ENCODE results near the gene F13A1. TPM values are rescaled to one million over a fixed set of nuclear protein-coding genes. Genes with fewer than 3 reads are reported as not detected.

The F13A1 gene
- total RNA-seq (2014; rRNA removed; shearing (Covaris generic)) = 1.3 TPM in 1 of 2 replicates, not detected in the other

DNA sequence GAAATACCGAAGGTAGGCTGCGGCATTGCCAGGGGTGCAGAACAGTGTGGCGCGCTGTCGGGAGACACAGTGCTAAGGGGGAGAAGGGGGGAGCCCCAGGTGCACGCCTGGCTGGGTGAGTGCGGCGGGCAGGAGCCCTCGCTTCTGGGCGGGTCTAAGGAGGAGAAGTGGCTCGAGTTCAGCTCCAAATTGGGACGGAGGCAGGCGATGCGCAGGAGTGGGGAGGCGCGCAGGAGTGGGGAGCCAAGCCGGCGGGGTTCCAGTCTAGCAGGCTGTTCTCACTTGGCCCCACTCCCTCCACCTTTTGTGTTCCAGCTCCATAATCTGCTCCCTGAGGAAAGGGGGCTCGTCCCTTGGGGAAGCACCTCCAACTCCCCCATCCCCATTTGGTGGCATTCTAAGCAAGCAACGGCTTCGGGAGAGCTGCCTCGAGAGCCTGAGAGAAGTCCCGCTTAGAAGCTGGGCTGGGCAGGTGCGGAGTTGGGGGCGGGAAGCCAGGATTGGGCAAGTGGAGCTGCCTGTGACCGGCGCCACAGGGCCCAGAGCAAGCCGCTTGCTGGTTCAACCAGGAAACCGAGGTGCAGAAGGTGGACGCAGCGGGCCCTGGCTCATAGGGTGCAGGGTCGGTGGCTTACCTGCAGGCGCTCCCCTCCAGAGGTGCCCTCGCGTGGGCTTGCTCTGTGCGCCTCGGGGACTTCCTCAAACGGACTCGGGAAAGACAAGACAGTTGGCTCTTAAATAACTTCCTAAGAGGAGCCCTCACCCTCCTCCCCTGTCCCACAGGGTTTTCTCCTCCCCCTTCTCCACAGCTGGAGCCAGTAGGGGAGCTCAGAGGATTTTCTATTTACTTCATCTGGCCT is at the start of gene F13A1:
TSS of gene F13A1 (minus strand) at position 711 of the 860 bp plus-strand sequence. CDS start 1,998 bp downstream, outside the sequence.
- peak within 1 kb of the TSS; percentile 35 for H3K4me3 ChIP-seq (ENCODE audit: insufficient read depth, low read depth, low read length)
- no peaks in the 10 kb centered on the region for H3K36me3 ChIP-seq (replicated peaks; ENCODE audit: control insufficient read depth, insufficient read depth, low read length)
- H3K27me3 ChIP-seq (ENCODE audit: control insufficient read depth, insufficient read depth, low read length) = peaks cover 18% of the 10 kb centered on the region
- peak; percentile 71 for DNase-seq

DNA sequence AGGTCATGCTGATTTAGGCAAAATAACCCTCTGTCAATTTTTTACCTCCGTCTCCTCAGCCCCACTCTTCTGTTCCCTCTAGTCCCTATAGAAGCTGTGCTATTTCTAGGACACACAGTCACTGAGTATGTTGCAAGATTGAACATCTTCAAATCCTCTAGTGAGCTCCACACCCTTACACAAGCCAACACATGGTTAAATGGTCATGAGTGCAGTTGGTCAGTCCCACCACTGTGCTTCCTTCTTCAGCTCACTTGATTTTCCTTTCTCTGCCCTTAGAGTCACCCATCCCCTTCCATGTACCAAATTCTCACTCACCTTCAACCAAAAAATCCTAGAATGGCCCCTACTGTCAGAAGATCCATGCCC is 48.2 kb upstream of the F13A1 start:
- H3K27me3 ChIP-seq (ENCODE audit: control insufficient read depth, insufficient read depth, low read length) = no peaks in the 10 kb centered on the region
- no peak for DNase-seq
- H3K36me3 ChIP-seq (replicated peaks; ENCODE audit: control insufficient read depth, insufficient read depth, low read length) = no peaks in the 10 kb centered on the region
- H3K4me3 ChIP-seq (ENCODE audit: insufficient read depth, low read depth, low read length) = no peak overlapping the region

DNA sequence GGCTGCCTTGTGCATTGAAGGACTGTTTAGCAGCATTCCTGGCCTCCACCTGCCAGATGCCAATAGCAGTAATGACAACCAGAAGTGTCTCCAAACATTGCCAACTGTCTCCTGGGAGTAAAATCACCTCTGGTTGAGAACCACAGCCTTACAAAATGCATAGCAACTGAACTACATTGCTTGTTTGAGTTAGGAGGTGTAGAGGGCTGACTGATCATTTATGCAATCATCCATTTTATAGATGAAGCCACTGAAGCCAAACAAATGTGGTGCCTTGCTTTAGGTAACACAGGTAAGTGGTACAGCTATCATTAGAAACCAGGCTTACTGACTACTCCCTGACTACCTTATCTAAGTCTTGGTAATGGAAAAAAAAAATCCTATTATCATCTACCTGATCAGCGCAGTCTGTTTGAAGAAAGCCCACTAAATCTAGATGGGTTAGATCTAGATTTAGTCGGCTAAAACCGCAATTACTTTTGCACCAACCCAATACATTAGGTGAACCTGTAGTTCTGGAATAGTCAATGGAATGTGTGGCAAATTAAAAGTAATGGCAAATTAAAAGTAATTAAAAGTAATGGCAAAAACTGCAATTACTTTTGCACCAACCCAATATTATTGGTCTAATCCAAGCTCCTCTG is 47.7 kb upstream of the F13A1 start:
- DNase-seq = no peak
- no peaks in the 10 kb centered on the region for H3K27me3 ChIP-seq (ENCODE audit: control insufficient read depth, insufficient read depth, low read length)
- no peak overlapping the region for H3K4me3 ChIP-seq (ENCODE audit: insufficient read depth, low read depth, low read length)
- no peaks in the 10 kb centered on the region for H3K36me3 ChIP-seq (replicated peaks; ENCODE audit: control insufficient read depth, insufficient read depth, low read length)

DNA sequence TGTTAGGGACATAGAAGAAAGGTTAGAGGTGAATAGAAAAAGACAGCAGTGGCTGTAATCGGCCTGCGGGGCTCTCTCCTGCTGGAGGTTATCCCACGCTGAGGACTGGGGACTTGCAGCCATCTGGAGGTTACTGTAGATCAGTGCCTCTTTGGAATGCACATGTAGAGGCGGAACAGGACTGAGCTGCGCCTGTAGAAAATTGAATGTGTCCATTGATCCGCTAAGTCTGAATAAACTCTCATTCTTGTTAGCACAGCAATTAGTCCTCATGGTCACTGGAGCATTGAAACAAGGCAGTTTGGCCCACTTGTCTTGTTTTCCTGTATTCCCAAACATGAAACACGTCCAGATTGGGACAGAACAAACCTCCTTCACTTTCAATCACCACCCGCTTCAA is 46.3 kb upstream of the F13A1 start:
- H3K36me3 ChIP-seq (replicated peaks; ENCODE audit: control insufficient read depth, insufficient read depth, low read length) = no peaks in the 10 kb centered on the region
- no peaks in the 10 kb centered on the region for H3K27me3 ChIP-seq (ENCODE audit: control insufficient read depth, insufficient read depth, low read length)
- DNase-seq = peak; percentile 20
- H3K4me3 ChIP-seq (ENCODE audit: insufficient read depth, low read depth, low read length) = no peak overlapping the region

DNA sequence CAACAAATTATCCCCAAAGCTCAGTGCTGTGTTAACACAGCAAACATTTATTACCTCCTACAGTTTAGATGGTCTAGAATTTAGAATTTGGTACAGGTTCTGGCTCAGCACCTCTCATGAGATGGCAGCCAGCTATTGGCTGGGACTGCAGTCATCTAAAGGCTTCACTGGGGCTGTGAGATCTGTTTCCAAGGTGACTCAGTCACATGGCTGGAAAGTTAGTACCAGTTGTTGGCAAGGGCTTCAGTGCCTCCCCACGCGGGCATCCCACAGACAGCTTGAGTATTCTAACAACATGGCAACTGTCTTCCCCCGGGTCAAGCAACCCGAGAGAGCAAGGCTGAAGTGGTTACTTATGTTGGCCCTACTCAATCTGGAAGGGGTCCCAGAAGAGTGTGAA is 44.8 kb upstream of the F13A1 start:
- no peak for DNase-seq
- H3K36me3 ChIP-seq (replicated peaks; ENCODE audit: control insufficient read depth, insufficient read depth, low read length) = no peaks in the 10 kb centered on the region
- H3K27me3 ChIP-seq (ENCODE audit: control insufficient read depth, insufficient read depth, low read length) = no peaks in the 10 kb centered on the region
- no peak overlapping the region for H3K4me3 ChIP-seq (ENCODE audit: insufficient read depth, low read depth, low read length)

DNA sequence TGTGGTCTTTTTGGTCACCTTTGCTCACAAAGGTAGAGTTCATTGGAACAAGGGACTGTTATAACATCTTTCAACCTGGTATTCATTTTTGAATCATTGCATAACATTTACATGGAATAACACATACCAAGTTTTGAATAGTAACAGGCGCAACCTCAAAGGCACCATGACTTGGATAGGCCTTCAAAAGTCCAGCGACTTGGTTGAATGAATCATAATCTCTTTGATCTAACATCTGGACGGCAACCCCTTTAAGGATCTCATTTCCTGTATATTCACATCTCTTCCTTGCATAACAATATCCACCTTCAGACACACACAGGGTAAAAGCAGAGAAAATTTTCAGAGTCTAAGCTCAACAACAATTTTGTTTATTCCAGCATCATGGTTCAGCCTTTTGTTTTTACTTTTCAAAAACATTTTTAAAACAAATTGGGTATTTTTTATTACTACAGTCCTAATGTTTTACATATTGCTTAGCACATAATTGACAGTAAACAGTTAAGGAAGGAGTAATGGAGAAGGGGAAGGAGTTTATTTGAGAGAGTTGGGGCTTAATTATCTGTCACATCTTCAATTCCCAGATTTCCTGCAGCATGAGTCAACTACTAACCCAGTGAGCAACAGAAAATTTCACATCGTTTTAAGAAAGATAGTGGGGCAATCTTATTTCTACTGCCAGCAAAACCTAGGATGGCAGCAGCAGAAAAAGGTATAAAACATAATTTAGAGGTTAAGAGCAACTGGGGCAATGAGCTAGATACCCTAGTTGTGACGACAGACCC is 41.8 kb upstream of the F13A1 start:
- H3K4me3 ChIP-seq (ENCODE audit: insufficient read depth, low read depth, low read length) = no peak overlapping the region
- DNase-seq = no peak
- H3K27me3 ChIP-seq (ENCODE audit: control insufficient read depth, insufficient read depth, low read length) = no peaks in the 10 kb centered on the region
- no peaks in the 10 kb centered on the region for H3K36me3 ChIP-seq (replicated peaks; ENCODE audit: control insufficient read depth, insufficient read depth, low read length)

DNA sequence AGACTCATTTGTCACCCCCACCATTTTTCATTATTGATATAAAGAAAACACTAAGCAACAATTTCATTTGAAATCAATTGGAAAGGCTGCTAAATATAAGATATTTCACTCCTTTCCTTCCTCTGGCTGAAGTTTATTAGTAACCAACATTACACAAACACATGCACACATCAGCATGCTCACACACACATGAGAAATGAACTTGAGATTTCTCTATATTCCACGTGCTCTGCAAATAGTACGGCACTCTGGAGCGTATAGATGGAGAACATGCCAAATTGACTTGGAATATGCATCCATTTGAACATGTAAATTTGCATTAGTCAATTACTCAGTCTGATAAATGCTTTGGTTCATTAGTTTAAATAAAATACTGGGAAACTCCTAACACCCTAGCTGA is 37.1 kb upstream of the F13A1 start:
- no peaks in the 10 kb centered on the region for H3K36me3 ChIP-seq (replicated peaks; ENCODE audit: control insufficient read depth, insufficient read depth, low read length)
- H3K27me3 ChIP-seq (ENCODE audit: control insufficient read depth, insufficient read depth, low read length) = no peaks in the 10 kb centered on the region
- H3K4me3 ChIP-seq (ENCODE audit: insufficient read depth, low read depth, low read length) = no peak overlapping the region
- no peak for DNase-seq

DNA sequence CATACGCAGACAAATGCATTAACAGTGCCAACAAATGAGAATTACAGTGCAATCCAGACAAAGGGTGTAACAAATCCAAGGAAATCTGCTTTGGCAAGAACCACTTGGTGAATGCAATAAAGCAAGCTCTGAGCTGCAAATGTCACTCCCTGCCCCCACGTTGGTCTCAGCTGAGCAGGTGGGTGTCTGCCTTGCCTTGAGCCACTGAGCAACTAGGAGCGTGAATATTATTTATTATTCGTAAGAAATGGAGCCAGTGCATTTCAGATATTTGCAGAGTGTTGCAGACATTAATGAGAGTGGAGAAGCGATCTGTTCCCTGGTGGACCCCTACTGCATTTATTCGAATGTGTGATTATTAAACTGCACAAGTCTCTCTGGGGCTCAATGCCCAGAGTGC is 36.6 kb upstream of the F13A1 start:
- no peak overlapping the region for H3K4me3 ChIP-seq (ENCODE audit: insufficient read depth, low read depth, low read length)
- no peaks in the 10 kb centered on the region for H3K27me3 ChIP-seq (ENCODE audit: control insufficient read depth, insufficient read depth, low read length)
- DNase-seq = no peak
- H3K36me3 ChIP-seq (replicated peaks; ENCODE audit: control insufficient read depth, insufficient read depth, low read length) = no peaks in the 10 kb centered on the region

DNA sequence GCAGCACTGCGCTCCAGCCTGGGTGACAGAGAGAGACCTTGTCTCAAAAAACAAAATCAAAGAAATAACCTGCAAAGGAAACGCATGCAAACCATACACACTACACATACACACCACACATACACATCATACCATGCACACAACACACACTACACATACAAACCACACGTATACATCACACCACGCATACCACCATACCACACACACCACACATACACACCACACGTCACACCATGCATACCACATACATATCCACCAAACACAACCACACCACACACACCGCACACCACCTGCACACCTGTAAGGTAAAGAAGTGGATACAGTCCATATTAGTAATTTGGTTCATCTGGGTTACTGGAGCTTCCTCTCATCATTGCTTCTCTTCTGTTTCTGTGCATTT is 32.3 kb upstream of the F13A1 start:
- Histone ChIP-seq H3K4me3 (ENCODE audit: insufficient read depth, low read depth, low read length) (no peak overlapping the region), H3K36me3 (replicated peaks; ENCODE audit: control insufficient read depth, insufficient read depth, low read length) (no peaks in the 10 kb centered on the region), H3K27me3 (ENCODE audit: control insufficient read depth, insufficient read depth, low read length) (no peaks in the 10 kb centered on the region)
- no peak for DNase-seq

DNA sequence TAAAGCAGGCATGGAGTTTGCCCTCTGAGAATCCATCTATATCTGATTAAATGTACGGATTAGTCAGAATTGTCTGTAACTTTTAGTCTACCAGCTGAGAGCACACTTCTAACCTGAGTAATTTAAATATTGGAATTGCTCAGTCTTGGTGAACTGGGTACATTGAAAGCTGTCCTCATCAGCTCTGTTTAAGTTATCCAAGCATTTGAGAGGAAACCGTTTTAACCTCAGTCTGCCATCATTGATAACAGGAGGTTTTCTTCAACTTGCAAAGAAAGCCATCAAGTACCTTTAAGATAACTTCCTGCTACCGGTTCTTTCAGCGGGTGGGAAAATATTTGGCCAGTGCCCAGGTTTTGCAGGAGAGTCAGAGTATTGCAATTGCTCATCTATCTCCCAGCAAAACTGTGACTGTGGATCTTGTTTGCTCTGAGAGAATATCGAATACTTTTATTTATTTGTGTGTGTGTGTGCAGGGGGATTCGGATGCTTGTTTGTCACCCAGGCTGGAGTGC is 31.1 kb upstream of the F13A1 start:
- no peak overlapping the region for H3K4me3 ChIP-seq (ENCODE audit: insufficient read depth, low read depth, low read length)
- no peak for DNase-seq
- H3K36me3 ChIP-seq (replicated peaks; ENCODE audit: control insufficient read depth, insufficient read depth, low read length) = no peaks in the 10 kb centered on the region
- H3K27me3 ChIP-seq (ENCODE audit: control insufficient read depth, insufficient read depth, low read length) = no peaks in the 10 kb centered on the region

DNA sequence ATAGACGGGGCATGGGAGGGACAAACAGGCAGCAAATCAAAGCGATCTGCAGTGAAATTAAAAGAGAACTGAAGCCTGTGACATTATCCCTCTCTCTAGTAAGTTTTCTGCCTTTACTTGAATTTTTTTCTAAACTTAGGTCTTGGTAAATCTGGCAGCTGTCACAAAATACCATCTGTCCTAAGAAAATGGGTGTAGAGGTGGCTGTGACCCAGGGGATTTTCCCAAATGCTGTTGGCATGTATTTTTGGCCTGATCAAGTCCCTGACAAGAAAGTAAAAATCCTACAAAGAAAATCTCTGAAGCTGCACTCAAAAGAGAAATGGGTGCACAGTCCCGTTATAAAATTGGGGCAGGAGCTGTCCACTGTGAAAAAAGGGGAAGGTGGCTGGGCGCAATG is 30.2 kb upstream of the F13A1 start:
- no peak for DNase-seq
- Histone ChIP-seq H3K27me3 (ENCODE audit: control insufficient read depth, insufficient read depth, low read length) (no peaks in the 10 kb centered on the region), H3K4me3 (ENCODE audit: insufficient read depth, low read depth, low read length) (no peak overlapping the region), H3K36me3 (replicated peaks; ENCODE audit: control insufficient read depth, insufficient read depth, low read length) (no peaks in the 10 kb centered on the region)

DNA sequence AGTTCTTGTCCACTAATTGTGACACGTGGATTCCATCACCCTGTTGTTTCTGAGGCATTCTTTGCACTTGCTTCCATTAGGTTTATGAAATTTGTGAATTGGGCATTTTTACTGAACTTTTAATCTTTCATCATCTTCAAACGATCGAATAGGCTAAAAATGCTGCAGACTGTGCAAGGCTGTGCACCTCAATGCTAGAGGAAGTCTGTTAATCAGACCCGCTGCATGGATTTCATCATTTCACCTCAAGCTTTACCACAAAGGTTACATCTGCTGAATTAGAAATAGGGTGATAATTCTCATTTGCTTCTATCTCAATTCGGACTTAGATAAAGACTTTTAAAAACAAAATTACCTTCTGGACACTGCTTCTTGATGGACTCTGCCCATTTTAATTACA is 27.8 kb upstream of the F13A1 start:
- H3K27me3 ChIP-seq (ENCODE audit: control insufficient read depth, insufficient read depth, low read length) = no peaks in the 10 kb centered on the region
- no peak for DNase-seq
- H3K36me3 ChIP-seq (replicated peaks; ENCODE audit: control insufficient read depth, insufficient read depth, low read length) = no peaks in the 10 kb centered on the region
- no peak overlapping the region for H3K4me3 ChIP-seq (ENCODE audit: insufficient read depth, low read depth, low read length)

DNA sequence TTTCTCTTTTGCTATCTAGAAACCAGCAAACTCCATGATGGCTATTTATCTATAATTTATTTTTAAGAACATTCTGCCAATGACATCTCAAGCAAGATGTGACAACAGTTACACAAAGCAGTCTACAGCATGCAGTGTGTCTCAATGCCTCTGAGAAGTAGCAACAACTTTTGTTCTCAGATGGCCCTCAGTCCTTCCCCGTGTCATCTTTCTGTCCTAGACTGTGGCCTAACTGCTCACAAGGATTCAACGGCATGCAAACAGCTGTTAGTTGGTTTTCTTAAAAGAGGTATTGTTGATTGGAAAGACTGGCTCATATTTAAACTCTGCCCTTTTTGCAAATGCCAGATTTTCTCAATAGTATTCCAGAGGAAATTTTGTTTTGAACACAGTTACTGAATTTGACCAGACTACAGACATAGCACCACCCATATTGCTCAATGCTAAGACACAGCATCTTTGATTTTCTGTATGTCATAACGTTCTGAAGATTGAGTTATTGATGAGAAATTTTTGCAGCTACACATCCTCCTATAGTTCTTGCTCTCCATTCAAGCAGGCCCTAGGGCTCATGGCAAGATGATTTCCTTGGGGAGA is 26.1 kb upstream of the F13A1 start:
- no peak for DNase-seq
- H3K36me3 ChIP-seq (replicated peaks; ENCODE audit: control insufficient read depth, insufficient read depth, low read length) = no peaks in the 10 kb centered on the region
- H3K27me3 ChIP-seq (ENCODE audit: control insufficient read depth, insufficient read depth, low read length) = no peaks in the 10 kb centered on the region
- H3K4me3 ChIP-seq (ENCODE audit: insufficient read depth, low read depth, low read length) = no peak overlapping the region

DNA sequence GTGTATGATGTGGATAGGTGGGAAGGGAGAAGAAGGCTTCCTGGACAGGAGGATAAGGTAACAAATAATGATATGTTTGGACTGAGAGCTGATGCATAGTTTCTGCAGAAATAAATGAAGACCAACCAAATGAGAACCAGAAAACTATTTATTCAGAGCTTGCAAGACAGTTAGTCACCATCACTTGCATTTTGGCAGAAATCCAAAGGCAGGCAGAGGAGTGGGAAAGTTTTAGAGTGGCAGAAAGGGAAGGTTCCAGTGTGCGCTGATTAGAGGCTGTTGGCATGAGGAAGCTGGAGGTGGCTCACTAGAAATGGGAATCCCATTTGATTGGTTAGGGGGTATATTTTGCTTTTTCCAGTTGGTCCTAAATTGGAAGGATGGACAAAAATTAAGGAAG is 13.0 kb upstream of the F13A1 start:
- Histone ChIP-seq H3K27me3 (ENCODE audit: control insufficient read depth, insufficient read depth, low read length) (no peaks in the 10 kb centered on the region), H3K36me3 (replicated peaks; ENCODE audit: control insufficient read depth, insufficient read depth, low read length) (no peaks in the 10 kb centered on the region), H3K4me3 (ENCODE audit: insufficient read depth, low read depth, low read length) (no peak overlapping the region)
- DNase-seq = no peak
